Measurements from ENCODE around the gene NKAIN4.

The NKAIN4 gene

GRCh38 chr20:63236116-63236837 is 18.0 kb downstream of the NKAIN4 start:
- H3K4me3 ChIP-seq (ENCODE audit: low read depth, low read length): no peak overlapping the region
- DNase-seq (ENCODE audit: low read depth, low spot score): no peak
- ChIA-PET CTCF (interaction anchor here (12.3 kb wide), 1 partner anchor 12 kb away, joined by 121 read pairs; no protein-coding TSS in a partner anchor), POLR2A (interaction anchor here (0.9 kb wide), 1 partner anchor 21 kb away, joined by 3 read pairs; no protein-coding TSS in a partner anchor)
- TF ChIP-seq CTCF (IDR thresholded peaks at IDR 0.05; ENCODE audit: insufficient read depth, low read length, missing control alignments): no peak

- DNase-seq (ENCODE audit: low read depth, low spot score): no peak
- ChIA-PET CTCF (interaction anchor here (0.9 to 12.3 kb wide), 3 partner anchors 10 to 15 kb away, joined by 3 to 121 read pairs (median 3); no protein-coding TSS in a partner anchor), POLR2A (no interaction called here)
- H3K4me3 ChIP-seq (ENCODE audit: low read depth, low read length): no peak within 1 kb of the TSS
- no peak for TF ChIP-seq CTCF (IDR thresholded peaks at IDR 0.05; ENCODE audit: insufficient read depth, low read length, missing control alignments)
These were observed 18.8 kb downstream of the NKAIN4 start, which contains the start of gene BIRC7 for GRCh38 chr20:63235399-63235983. BIRC7 (plus strand) TSS chr20:63235905; CDS start chr20:63236097, 192 bp downstream.

- H3K4me3 ChIP-seq (ENCODE audit: low read depth, low read length): no peak overlapping the region
- peak; percentile 56 for TF ChIP-seq CTCF (IDR thresholded peaks at IDR 0.05; ENCODE audit: insufficient read depth, low read length, missing control alignments)
- ChIA-PET CTCF (interaction anchor here (0.7 to 12.3 kb wide), 4 partner anchors 10 to 17 kb away, joined by 3 to 121 read pairs (median 4); no protein-coding TSS in a partner anchor), POLR2A (no interaction called here)
- no peak for DNase-seq (ENCODE audit: low read depth, low spot score)
These were observed 19.4 kb downstream of the NKAIN4 start for GRCh38 chr20:63234693-63235398.

- H3K4me3 ChIP-seq (ENCODE audit: low read depth, low read length): no peak overlapping the region
- POLR2A ChIA-PET: no interaction called here
- no peak for DNase-seq (ENCODE audit: low read depth, low spot score)
- CTCF ChIA-PET: interaction anchor here (0.7 to 12.3 kb wide), 6 partner anchors 9 to 177 kb away, joined by 3 to 121 read pairs (median 4); no protein-coding TSS in a partner anchor
- no peak for TF ChIP-seq CTCF (IDR thresholded peaks at IDR 0.05; ENCODE audit: insufficient read depth, low read length, missing control alignments)
These were observed 20.3 kb downstream of the NKAIN4 start for GRCh38 chr20:63233924-63234323.

GRCh38 chr20:63233061-63233344 is 21.3 kb downstream of the NKAIN4 start:
- CTCF ChIA-PET: interaction anchor here (1.1 to 12.3 kb wide), 12 partner anchors 9 to 176 kb away, joined by 3 to 121 read pairs (median 4); partner anchors contain the start of gene YTHDF1
- no peak overlapping the region for H3K4me3 ChIP-seq (ENCODE audit: low read depth, low read length)
- POLR2A ChIA-PET: interaction anchor here (1.0 to 1.7 kb wide), 3 partner anchors 9 to 18 kb away, joined by 3 to 6 read pairs (median 4); no protein-coding TSS in a partner anchor
- no peak for DNase-seq (ENCODE audit: low read depth, low spot score)
- TF ChIP-seq CTCF (IDR thresholded peaks at IDR 0.05; ENCODE audit: insufficient read depth, low read length, missing control alignments): no peak

Data from AG04449 (cell line).